ENCODE results near the gene SHB.

GRCh38 chr9:38117651-38118050 is 48.6 kb upstream of the SHB start:
- TF ChIP-seq CTCF (conservative IDR thresholded peaks at IDR 0.05 in 1 of 2, IDR thresholded peaks at IDR 0.05 in 1 of 2; ENCODE audit: low read depth in 1 of 2, low read length in 2 of 2) (no peak), EZH2 (IDR thresholded peaks at IDR 0.05; ENCODE audit: low read length, missing control alignments) (no peak)
